Esophagus muscularis mucosa (tissue), 4 donors: Measurements from ENCODE around the gene SRSF2. TPM values are rescaled to one million over a fixed set of nuclear protein-coding genes. Genes with fewer than 3 reads are reported as not detected.

Experiments used
- DNase-seq: peaks from one replicate; pipeline ENCODE4 v3.0.0-alpha.2; 2017; ENCODE audit errors: extremely low spot score
- H3K27ac ChIP-seq, 4 donors: fragments of 200-600 bp; sonication (generic); replicated peaks in 1 of 4; 1 replicate in 3 of 4; 2 replicates in 1 of 4; pipeline ENCODE4 v1.5.1; 2016 to 2019; ENCODE audit warnings: mild to moderate bottlenecking in 1 of 4
- H3K27me3 ChIP-seq, 4 donors: fragments of 200-600 bp; sonication (generic); one replicate each; pipeline versions ENCODE4 v1.5.1 to v1.6.0; 2016 to 2019
- H3K36me3 ChIP-seq, 4 donors: fragments of 200-600 bp; sonication (generic); one replicate each; pipeline ENCODE4 v1.5.1; 2016 to 2019
- H3K4me1 ChIP-seq, 4 donors: fragments of 200-600 bp; sonication (generic); one replicate each; pipeline ENCODE4 v1.5.1; 2016 to 2019
- H3K4me3 ChIP-seq, 4 donors: fragments of 200-600 bp; sonication (generic); 1 replicate in 2 of 4; 2 replicates in 2 of 4; pipeline ENCODE4 v1.5.1; 2016 to 2019; ENCODE audit warnings: mild to moderate bottlenecking in 4 of 4, moderate library complexity in 1 of 4
- H3K9me3 ChIP-seq, 4 donors: fragments of 200-600 bp; sonication (generic); 1 replicate in 3 of 4; 2 replicates in 1 of 4; pipeline ENCODE4 v1.5.1; 2016 to 2019
- CTCF ChIP-seq, 3 experiments: fragments of 200-600 bp in 2 of 3; fragments of 450-650 bp in 1 of 3; sonication (generic) in 2 of 3; IDR thresholded peaks; one replicate each; pipeline ENCODE4 v1.5.1; 2017 to 2019; ENCODE audit warnings: antibody characterized with exemption in 3 of 3, mild to moderate bottlenecking in 2 of 3, moderate library complexity in 1 of 3
- EP300 ChIP-seq: sonication (generic); formaldehyde crosslinking; IDR thresholded peaks from one replicate; pipeline ENCODE4 v1.6.1; 2017; ENCODE audit warnings: antibody characterized with exemption
- POLR2A ChIP-seq: fragments of 450-650 bp; IDR thresholded peaks from one replicate; pipeline ENCODE4 v1.6.1; 2017; ENCODE audit warnings: antibody characterized with exemption, moderate library complexity, mild to moderate bottlenecking, low read depth
- POLR2AphosphoS5 ChIP-seq, 2 donors: sonication (generic); formaldehyde crosslinking; IDR thresholded peaks; one replicate each; pipeline ENCODE4 v1.6.1; 2017; ENCODE audit warnings: antibody characterized with exemption in 2 of 2
- WGBS: methylation state at CpG from one replicate; pipeline ENCODE4 v1.1.5; 2018; 5-methylcytosine and 5-hydroxymethylcytosine counted together
- intact Hi-C: fragments of 100-400 bp; cut with DNase I; formaldehyde crosslinking; loops from one replicate; pipeline ENCODE4 v1.15.1; 2023
- total RNA-seq, 4 donors: library from RNA; depleted of rRNA; stranded (reverse); fragments of >200 nt; gene quantifications; one replicate each; pipeline versions ENCODE4 v1.1.0 to v1.2.1, GENCODE V29; 2016

The SRSF2 gene
- total RNA-seq, 4 donors from 2014 or later: 133 to 173 (median 157) TPM

GRCh38 chr17:76736349-76737081, 616 bp downstream of the SRSF2 start:
- peaks cover 54 to 78% (median 76%) of the 10 kb centered on the region in 4 donors for H3K4me1 ChIP-seq
- H3K27me3 ChIP-seq: no peaks in the 10 kb centered on the region
- intact Hi-C loops: no loop called here
- H3K4me3 ChIP-seq: peak overlapping the region; percentile 84 to 97 (median 93)
- peaks cover 14 to 53% (median 38%) of the 10 kb centered on the region in 4 donors for H3K36me3 ChIP-seq
- WGBS: no CpG with 5 or more reads among the region's 117 CpGs
- peak in 1 of 3 experiments; percentile 43 for TF ChIP-seq CTCF (IDR thresholded peaks at IDR 0.05)
- peak; percentile 47 for TF ChIP-seq POLR2A
- peak; percentile 8 to 65 for TF ChIP-seq POLR2AphosphoS5 (IDR thresholded peaks at IDR 0.05)
- TF ChIP-seq EP300: no peak
- DNase-seq: peak; percentile 94
- H3K9me3 ChIP-seq: no peaks in the 10 kb centered on the region
- peak overlapping the region; percentile 99 to 100 (median 99) for H3K27ac ChIP-seq

- intact Hi-C loops: no loop called here
- Histone ChIP-seq H3K27me3 (no peaks in the 10 kb centered on the region), H3K27ac (peak overlapping the region; percentile 99 to 100 (median 99)), H3K4me3 (peak overlapping the region; percentile 84 to 97 (median 93)), H3K4me1 (peaks cover 56 to 78% (median 77%) of the 10 kb centered on the region in 4 donors), H3K36me3 (peaks cover 20 to 55% (median 44%) of the 10 kb centered on the region in 4 donors), H3K9me3 (no peaks in the 10 kb centered on the region)
- WGBS: 1% methylated on average over 11 of the region's 20 CpGs
- DNase-seq: peak; percentile 92
- TF ChIP-seq POLR2A (no peak), EP300 (no peak), CTCF (IDR thresholded peaks at IDR 0.05) (no peak)
Measured at GRCh38 chr17:76735586-76736348, 1.4 kb downstream of the SRSF2 start.

- DNase-seq: no peak
- peaks cover 20 to 61% (median 49%) of the 10 kb centered on the region in 4 donors for H3K36me3 ChIP-seq
- intact Hi-C loops: no loop called here
- 8% methylated on average over 5 of the region's 5 CpGs for WGBS
- H3K27me3 ChIP-seq: no peaks in the 10 kb centered on the region
- TF ChIP-seq CTCF (IDR thresholded peaks at IDR 0.05) (no peak), POLR2AphosphoS5 (IDR thresholded peaks at IDR 0.05) (no peak), POLR2A (no peak), EP300 (no peak)
- H3K27ac ChIP-seq: peak overlapping the region; percentile 99 to 100 (median 99)
- peak overlapping the region; percentile 84 to 97 (median 93) for H3K4me3 ChIP-seq
- H3K4me1 ChIP-seq: peaks cover 54 to 78% (median 75%) of the 10 kb centered on the region in 4 donors
- no peaks in the 10 kb centered on the region for H3K9me3 ChIP-seq
Measured at GRCh38 chr17:76735006-76735405, 2.1 kb downstream of the SRSF2 start.

- 19% methylated on average over 8 of the region's 8 CpGs for WGBS
- intact Hi-C loops: no loop called here
- Histone ChIP-seq H3K4me1 (peaks cover 58 to 78% (median 75%) of the 10 kb centered on the region in 4 donors), H3K27ac (peak overlapping the region; percentile 99 to 100 (median 99)), H3K9me3 (no peaks in the 10 kb centered on the region), H3K36me3 (peaks cover 20 to 68% (median 49%) of the 10 kb centered on the region in 4 donors), H3K4me3 (peak overlapping the region; percentile 22 to 97 (median 93)), H3K27me3 (no peaks in the 10 kb centered on the region)
- no peak for DNase-seq
- no peak for TF ChIP-seq CTCF (IDR thresholded peaks at IDR 0.05)
- TF ChIP-seq POLR2A: no peak
- no peak for TF ChIP-seq POLR2AphosphoS5 (IDR thresholded peaks at IDR 0.05)
- TF ChIP-seq EP300: no peak
Measured at GRCh38 chr17:76734080-76734840, 2.9 kb downstream of the SRSF2 start.
